AG09319 (cell line): ENCODE results near the gene DPYD.

Source experiments
- DNase-seq: peaks from one replicate; pipeline ENCODE4 v3.0.0-alpha.2; 2010; ENCODE audit warnings: low read depth; ENCODE audit errors: extremely low read depth
- TF ChIP-seq, protein P1 (sequence below): IDR thresholded peaks from 2 replicates; pipeline ENCODE4 v1.5.1; 2011; ENCODE audit warnings: low read depth, mild to moderate bottlenecking, inconsistent platforms, low read length, moderate library complexity

DPYD gene

GRCh38 chr1:97464305-97464704 is 456.5 kb downstream of the DPYD start:
- TF ChIP-seq, protein P1, sequence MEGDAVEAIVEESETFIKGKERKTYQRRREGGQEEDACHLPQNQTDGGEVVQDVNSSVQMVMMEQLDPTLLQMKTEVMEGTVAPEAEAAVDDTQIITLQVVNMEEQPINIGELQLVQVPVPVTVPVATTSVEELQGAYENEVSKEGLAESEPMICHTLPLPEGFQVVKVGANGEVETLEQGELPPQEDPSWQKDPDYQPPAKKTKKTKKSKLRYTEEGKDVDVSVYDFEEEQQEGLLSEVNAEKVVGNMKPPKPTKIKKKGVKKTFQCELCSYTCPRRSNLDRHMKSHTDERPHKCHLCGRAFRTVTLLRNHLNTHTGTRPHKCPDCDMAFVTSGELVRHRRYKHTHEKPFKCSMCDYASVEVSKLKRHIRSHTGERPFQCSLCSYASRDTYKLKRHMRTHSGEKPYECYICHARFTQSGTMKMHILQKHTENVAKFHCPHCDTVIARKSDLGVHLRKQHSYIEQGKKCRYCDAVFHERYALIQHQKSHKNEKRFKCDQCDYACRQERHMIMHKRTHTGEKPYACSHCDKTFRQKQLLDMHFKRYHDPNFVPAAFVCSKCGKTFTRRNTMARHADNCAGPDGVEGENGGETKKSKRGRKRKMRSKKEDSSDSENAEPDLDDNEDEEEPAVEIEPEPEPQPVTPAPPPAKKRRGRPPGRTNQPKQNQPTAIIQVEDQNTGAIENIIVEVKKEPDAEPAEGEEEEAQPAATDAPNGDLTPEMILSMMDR = no peak

GRCh38 chr1:97461782-97462181 is 459.1 kb downstream of the DPYD start:
- DNase-seq = no peak
- TF ChIP-seq, protein P1 = no peak

More at GRCh38 chr1:97464305-97464704, 456.5 kb downstream of the DPYD start:
- no peak for DNase-seq

- DNase-seq = no peak
- TF ChIP-seq, protein P1 = no peak
Measured at GRCh38 chr1:97457446-97458089, 463.3 kb downstream of the DPYD start.

DNA sequence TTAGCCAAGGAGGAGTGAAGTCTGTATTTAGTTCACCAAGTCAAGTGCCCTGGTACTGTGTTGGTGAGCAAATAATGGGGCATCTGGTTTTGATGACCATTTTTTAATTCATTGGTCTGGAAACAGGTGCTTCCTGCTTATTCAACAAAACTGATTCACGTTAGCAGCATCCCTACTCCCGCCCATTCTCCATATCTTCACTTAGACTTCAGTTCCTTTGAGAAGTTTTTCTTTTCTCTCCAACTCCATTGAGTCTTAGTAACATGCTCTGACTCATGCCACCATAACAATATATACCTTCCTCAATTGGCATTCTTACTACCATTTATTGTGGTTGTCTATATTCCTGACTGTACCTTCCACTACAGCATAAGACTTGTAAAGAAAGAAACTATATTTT is 468.9 kb downstream of the DPYD start:
- no peak for DNase-seq
- TF ChIP-seq, protein P1 = no peak

DNA sequence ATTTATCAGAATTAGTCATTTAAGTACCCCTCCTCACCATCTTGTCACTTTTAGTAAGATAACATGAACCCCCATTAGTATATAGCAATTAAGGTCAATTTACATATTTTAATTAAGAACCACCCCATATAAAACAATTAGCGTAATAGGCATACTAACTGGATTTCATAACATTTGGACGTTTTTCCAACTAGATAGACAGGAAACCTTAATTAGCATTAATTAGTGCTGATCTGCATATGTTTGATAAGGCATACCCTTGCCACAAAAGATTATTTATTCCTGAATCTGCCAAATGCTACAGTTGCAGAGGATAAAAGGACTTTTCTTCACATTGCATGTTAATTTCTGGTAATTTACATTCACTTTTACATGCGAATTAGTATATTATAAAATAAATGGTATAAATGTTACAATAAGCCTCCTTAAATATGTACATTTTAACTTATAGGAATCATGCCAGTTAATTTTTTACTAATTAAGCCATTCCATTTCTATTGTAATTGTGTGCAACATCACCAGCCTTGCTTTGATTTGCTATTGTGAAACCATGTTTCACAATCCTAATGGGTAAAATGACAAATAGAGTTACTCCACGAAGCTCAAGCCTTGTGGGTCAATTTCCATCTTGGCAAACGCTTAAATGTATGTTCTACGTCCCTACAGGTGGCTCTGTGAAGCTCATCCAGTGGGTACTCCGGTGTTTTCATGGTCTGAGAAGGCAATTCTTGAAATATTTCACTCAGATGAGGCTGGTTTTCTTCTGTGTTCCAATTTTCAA is 469.6 kb downstream of the DPYD start:
- DNase-seq = no peak
- TF ChIP-seq, protein P1 = no peak

- DNase-seq = no peak
- TF ChIP-seq, protein P1 = no peak
Measured at GRCh38 chr1:97441966-97442365, 478.9 kb downstream of the DPYD start.

DNA sequence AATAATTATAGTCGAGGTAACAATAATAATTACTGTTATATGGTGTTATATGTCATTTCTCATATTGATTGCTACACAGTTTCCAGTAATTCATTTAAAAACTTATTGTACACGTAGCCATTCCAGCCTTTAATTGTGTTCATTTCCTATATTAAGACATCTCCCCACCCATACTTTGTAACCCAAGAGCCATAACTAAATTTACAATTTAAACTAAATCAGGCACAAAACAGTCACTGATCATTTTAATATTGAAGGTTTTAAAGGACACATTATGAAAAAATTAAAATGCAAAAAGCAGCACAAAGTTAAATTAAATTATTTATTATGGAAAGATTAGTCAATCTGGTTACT is 487.0 kb downstream of the DPYD start:
- TF ChIP-seq, protein P1 = no peak
- DNase-seq = no peak
